Medulla oblongata (tissue), 1 donor: ENCODE results near the gene PCK2.

ENCODE experiments used
- DNase-seq: peaks from one replicate; pipeline ENCODE4 v3.0.0-alpha.2; 2015; ENCODE audit errors: extremely low spot score

The PCK2 gene

DNA sequence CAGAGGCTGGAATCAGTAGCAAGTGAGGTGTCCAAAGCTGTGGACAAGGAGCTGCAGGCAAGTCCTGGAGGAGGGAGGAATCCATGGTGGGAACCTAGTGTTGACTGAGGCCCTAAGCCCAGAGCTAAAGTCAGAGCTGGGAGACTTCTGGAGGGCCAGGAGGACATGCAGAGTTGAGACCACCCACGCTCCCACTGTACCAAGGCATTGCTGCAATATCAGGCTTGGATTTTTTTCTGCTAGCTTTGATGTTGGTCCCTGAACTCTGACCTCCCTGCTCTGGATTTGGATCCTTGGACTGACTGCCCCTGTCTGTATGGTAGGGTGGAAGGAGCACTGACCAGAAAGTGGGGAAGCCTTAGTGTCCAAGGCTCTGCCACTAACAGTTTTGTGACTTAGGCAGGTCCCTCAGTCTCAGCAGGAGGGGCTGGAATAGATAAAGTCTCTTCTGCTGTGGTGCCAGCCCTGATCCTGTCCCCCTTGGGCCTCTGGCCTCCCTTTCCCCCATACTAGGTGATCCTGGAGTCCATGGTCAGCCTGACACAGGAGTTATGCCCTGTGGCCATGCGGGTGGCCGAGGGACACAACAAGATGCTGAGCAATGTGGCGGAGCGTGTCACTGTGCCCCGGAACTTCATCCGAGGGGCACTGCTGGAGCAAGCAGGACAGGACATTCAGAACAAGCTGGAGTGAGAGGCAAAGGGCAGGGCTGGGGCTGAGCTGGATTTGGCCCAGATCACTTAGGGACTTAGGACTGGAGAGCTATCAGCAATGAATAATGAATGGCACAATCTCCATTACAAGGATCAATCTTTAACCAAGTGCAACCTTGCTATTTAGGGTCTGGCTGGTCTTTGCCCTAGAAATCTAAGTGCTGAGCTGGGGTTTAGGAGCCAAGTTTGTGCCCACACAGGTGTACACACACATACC lies 32.9 kb upstream of the PCK2 start:
- no peak for DNase-seq

DNA sequence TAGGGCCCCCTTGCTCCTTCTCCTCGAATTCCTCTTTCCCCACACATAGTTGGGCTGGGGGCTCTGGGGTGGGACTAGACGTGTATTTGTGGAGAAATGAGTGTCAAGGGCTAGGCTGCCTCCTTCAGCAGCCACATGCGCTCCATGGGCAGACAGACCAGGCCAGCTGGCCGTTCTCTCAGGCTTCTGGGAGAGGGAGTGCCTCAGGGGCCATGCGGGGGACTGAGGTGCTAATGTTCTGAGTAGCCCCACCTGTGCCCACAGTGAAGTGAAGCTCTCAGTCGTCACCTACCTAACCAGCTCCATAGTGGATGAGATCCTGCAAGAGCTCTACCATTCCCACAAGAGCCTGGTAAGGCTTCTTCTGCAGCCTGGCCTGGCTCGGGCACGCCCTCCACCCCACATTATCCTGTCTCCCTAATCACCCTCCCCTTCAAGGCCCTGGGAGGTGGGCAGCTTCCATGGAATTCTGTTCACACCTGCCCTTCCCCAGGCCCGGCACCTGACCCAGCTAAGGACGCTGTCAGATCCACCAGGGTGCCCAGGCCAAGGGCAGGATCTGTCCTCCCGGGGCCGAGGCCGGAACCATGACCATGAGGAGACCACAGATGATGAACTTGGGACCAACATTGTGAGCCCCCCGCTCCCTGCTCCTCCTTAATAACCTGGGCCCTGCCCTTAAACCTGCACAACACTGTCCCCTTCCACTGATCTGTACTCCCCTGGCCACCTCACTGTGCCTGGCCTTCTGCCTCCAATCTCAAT lies 31.7 kb upstream of the PCK2 start:
- no peak for DNase-seq

DNA sequence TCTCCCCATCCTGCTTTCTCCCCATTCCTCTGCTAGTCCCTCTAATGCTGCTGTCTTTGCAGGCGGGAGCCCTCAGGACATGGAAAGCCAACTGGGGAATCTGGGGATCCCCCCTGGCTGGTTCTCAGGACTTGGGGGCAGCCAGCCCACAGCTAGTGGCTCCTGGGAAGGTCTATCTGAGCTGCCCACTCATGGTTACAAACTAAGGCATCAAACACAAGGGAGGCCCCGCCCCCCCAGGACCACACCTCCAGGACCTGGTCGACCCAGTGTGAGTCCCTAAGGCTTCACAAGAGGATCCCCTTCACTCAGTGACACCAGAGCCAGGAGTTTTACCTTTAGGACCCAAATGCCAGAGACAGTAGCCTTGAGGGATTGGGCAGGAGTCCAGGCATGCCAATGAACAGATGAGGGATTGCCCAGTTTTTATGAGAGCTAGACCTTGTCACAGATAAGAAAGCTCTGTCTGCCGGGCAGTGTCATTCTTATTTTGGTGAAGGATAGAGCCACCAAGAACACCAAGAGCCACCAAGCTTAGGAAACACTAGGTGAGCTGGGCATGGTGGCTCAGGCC lies 30.8 kb upstream of the PCK2 start:
- no peak for DNase-seq

DNA sequence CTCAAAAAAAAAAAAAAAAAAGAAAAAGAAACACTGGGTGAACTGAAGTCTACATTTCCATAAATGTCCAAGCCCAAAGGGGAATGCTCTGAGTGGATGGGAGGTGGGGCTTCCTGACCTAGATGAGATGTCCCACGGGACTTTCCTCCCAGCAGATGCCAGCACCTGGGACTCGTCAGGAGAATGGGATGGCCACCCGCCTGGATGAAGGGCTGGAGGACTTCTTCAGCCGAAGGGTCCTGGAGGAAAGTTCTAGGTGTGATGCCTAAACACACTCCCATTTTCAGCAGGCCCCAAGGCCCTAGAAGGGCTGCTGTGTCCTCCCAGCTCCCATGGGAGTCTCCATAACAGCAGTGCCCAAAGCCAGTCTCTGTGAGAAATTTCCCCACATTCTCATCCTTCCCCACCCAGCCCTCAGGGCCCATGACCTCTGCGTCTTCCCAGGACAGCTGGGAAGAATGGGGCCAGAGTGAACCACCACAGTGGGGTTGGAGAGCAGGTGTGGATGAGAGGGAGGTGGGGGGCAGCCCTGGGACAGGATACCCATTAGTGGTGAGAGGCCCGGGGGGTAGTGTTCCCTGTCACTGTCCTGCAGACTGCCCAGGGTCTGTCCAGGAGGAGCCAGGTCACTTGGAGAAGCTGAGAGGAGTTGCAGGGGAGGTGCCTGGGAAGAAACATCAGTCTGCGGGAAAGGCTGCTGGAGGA lies 29.9 kb upstream of the PCK2 start:
- no peak for DNase-seq

DNA sequence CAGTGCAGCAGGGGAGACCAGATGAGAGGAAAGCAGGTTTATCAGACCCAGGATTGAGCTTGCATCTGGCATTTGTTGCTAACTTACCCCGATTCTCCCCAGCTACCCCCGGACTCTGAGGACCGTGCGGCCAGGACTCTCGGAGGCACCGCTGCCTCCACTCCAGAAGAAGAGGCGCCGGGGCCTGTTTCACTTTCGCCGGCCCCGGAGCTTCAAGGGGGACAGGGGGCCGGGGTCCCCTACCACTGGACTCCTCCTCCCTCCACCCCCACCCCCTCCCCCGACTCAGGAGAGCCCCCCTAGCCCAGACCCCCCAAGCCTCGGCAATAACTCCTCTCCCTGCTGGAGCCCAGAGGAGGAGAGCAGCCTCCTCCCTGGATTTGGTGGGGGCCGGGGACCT lies 29.3 kb upstream of the PCK2 start:
- no peak for DNase-seq

DNA sequence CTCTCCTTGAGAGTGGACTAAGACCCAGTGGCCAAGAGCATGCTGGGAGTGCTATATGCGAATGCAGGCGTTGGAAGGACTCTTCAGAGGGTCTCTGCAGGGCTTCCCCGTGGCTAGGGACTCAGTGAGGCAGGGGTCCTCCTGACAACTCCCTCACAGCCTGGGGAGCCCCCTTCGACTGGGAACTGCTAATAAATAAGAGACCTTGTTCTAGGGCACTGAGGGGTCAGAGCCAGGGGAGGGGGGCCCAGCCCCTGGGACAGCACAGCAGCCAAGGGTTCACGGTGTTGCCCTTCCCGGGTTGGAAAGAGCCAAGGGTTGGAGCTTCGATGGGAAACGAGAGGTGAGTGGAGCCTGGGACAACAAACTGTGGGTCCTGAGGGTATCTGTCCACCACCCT lies 28.7 kb upstream of the PCK2 start:
- no peak for DNase-seq

DNA sequence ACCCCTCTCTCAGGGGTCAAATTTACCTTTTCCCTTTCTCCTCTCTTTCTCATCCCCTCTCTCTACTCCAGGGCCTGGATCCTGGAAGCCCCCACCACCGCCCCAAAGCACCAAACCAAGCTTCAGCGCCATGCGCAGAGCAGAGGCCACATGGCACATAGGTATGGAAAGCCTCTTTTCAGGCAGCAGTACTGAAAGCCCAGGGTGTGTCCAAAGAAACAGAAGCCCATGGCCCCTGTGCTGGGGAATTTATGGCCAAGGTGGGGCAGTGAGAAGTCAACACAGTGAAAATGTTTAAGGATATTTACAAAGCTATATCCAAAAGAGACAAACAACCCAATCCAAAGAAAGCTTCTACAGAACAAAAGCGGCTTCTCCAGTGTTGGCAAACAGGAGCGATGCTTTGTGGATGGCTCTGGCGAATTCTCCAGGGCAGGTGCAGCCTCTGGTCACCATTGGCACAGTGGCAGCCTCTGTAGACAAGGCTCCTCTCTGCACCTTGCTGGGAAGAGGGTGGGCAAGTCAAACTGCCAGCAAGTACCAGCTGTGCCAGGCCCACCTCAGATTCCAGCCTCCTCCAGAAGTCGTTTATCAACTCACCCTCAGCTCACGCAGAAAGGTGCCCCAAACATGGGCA lies 27.5 kb upstream of the PCK2 start:
- no peak for DNase-seq

DNA sequence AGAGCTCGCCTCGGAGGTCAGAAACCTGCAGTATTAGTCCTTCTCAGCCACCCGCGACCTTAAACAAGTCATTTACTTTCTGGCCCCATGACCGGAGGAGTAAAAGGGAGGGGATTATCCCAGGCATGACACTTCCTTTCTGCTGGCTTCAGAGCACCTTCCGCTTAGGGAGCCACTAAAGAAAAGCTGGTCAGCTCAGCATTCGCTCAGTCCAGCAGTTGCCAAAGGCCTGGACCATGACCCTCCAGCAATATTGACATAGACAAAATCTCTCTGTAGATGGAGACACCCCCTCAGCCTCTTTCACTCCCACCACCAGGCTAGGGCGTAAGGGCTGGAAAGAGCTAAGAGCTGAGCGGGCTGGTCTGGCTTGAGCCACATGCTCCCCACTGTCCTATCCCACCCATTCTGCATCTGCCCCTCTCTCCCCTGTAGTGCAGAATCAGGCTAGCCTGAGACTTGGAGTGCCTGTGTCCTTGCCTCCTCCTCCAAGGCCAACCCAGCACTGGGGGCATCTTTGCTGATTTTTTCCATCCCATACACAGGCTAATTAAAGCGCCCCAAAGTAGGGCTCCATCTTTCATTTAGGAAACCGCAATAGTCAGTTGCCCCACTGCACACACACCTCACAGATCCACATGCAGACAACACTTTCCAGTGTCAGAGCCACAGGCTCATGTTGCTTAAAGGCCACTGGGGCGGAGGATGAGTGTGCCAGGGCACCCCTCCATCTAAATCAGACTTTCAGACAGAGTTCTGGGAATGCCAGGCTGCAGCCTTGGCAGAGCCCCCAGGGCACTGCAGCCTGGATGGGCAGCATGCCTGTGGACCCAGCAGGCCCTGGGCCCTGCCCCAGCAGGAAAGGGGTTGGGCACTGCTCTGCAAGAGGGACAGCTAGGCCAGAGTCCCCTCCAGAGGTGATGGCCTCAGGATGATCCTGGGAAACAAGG lies 26.7 kb upstream of the PCK2 start:
- peak; percentile 66 for DNase-seq

DNA sequence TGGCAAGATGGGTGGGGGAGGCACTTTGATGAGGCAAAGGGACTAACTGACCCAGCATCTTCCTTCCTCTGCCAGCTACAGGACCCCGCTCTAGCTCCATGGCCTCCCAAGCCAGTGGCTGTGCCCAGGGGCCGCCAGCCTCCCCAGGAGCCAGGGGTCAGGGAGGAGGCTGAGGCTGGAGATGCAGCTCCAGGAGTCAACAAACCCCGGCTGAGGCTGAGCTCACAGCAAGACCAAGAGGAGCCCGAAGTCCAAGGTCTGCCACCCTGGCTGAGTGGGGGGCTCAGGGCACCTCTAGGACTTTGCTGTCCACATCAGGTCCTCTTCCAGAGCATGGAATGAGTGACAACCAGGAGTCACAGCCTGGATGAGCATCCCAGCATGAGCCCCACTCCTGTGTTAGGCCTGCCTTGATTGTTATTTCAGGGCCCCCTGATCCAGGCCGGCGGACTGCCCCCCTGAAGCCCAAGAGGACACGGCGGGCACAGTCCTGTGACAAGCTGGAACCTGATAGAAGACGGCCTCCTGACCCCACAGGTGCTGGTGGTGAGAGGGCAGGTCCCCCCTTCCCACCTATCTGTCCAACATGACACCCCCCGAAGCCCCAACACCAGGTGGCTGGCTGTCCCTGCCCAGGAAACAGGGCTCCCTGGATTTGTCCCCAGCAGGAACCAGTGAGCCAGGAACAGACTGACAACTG lies 25.2 kb upstream of the PCK2 start:
- DNase-seq = no peak

DNA sequence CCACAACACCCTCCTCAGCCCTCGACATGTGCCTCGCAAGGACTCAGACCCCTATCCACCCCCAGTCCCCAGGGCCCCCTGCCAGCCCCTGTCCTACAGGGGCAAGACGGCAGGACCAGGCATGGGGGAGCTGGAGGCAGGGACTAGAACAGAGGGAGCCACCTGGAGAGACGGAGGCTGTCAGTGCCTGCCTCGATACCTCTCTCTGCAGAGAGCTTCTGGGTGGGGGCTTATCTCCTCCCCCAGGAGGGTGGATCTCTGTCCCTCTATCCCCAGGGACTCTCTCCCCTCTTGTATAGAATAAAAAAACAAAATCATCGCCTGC lies 24.7 kb upstream of the PCK2 start:
- no peak for DNase-seq

DNA sequence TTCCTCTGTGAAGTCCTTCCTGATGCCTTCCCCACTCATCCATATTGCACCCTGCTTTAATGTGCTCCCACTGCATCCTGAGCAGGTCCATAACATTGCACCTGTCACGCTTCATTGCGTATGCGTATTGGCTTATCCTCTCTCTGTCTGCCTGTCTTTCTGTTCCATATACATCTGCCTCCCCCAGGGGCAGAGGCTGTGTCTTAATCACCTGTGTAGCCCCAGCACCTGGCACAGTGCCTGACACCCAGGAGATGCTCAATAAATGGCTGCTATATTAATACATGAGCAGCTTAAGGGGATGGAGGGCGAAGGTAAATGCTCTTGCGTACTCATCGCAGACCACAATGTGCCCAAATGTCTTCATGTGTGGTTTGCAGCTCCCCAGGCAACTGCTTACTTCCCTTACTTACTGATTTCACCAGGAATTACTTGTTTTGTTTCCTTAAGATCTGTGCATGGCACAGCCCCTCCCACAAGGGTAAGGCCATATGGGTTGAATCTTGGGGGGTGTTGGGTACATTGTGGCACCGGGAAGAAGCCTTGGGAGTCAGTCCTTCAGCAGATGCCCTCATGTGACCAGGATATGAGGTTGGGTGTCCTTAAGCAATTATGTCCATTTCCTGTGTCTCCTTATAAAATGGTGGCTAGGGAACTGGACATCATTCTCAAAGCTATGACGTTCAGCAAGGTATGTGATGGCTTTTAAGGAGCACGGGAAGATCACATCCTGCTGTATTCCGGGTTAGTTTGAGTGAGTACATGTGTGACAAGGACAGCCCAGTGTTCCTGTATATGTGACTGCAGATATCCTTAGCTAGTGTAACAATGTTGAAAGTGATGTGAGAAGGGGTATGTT lies 23.6 kb upstream of the PCK2 start:
- no peak for DNase-seq

DNA sequence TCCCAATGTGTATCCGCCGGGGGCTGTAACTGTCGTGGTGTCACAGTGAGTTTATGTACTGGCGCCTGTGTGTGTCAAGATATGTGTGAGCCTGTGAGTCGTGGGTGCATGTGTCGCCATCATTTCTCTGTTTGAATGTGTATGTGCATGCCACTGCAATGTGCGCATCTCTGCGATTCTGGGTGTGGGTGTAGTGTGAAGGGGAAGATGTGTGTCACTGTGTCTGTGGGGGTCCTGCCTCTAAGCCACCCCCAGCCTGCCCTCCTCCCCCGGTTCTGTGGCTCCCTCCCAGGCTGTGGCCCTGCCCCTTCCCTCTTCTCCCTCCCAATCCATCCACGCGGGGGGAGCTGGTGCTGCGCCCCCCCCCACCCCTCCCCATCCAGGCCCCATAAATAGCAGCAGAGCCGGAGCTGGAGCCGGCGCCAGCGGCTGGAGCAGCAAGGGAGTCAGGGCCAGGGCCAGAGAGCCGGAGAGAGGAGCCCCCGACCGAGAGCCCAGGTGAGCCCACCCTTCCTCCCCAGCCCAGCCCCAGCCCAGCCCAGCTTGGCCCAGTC lies 22.9 kb upstream of the PCK2 start, which contains the start of gene CPNE6:
CPNE6 (plus strand) TSS at position 419 of the 554 bp plus-strand sequence. CDS start 1,375 bp downstream, outside the sequence.
- no peak for DNase-seq

DNA sequence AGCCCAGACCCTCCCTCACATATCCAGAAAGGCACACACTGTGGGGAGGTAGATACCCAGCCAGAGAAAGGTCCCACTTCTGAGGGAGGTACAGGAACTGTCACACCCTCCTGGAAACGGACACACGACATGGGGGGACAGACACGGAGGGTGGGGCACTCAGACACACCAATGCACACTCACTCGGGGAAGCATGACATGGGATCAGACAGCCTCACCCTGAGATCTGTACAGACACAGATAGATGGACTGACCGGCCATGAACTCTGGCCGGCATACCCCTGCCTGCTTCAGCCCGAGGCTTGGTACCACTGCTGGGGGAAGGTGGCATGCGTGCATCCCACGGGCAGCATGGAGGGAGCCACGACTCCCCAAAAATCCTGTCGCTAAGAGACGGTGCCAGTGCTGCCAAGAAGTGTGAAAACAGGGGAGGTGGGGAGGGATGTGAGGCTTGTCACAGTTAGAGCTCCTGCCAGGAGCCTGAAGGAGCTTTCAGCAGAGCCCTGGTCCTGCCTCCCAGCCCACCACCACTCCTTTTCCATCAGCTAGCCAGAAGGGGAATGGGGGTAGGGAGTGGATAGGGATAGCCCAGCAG lies 22.2 kb upstream of the PCK2 start:
- DNase-seq = no peak

DNA sequence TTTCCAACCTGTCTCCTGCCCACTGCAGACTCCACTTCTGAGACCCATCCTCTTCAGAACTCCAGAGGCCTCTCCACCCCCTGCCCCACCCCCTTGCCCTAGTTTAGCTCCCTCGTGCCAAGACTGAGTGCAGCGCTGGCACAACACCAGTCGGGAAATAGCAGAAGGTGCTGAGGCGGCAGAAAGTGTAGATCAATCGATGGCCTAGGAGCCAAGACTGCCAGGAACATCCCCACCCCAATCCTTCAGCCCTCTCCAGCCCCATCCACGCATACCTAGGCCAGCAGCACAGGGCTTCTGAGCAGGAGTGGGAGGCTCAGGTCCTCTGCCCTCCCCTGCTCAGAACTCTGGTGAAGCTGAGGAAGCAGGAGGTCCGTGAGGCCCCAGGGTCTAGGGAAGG lies 21.7 kb upstream of the PCK2 start:
- peak; percentile 57 for DNase-seq

DNA sequence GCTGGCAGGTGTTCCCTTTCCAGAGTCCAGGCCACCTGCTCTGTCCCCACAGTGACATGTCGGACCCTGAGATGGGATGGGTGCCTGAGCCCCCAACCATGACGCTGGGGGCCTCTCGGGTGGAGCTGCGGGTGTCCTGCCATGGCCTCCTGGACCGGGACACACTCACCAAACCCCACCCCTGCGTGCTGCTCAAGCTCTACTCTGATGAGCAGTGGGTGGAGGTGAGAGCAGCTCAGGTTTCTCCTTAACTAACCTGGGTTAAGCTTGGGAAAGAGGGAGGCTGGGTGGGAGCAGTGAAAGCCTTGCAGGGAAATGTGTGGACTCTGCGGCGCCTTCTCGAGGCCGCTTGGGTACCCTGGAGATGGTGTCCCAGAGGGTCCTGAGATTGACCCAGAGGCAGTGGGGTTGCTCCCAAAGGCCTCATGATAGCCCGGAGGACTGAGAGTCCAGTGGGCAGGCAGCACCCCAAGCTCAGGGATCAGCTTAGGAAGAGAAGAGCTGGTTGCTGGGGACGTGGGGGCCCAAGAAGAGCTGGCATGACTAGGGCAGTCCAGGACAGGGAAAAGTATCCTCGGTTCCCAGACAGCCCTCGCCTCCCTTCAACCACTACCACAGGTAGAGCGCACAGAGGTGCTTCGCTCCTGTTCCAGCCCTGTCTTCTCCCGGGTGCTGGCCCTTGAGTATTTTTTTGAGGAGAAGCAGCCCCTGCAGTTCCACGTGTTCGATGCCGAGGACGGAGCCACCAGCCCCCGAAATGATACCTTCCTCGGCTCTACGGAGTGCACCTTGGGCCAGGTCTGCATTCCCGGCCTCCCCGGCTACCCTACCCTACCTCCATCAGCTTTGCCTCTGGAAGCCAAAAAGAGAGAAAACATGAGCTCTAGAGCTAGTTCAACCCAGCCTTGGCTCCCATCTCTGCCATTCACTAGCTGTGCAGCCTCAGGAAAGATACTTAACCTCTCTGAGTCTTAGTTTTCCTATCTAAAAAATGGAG lies 20.9 kb upstream of the PCK2 start:
- no peak for DNase-seq

DNA sequence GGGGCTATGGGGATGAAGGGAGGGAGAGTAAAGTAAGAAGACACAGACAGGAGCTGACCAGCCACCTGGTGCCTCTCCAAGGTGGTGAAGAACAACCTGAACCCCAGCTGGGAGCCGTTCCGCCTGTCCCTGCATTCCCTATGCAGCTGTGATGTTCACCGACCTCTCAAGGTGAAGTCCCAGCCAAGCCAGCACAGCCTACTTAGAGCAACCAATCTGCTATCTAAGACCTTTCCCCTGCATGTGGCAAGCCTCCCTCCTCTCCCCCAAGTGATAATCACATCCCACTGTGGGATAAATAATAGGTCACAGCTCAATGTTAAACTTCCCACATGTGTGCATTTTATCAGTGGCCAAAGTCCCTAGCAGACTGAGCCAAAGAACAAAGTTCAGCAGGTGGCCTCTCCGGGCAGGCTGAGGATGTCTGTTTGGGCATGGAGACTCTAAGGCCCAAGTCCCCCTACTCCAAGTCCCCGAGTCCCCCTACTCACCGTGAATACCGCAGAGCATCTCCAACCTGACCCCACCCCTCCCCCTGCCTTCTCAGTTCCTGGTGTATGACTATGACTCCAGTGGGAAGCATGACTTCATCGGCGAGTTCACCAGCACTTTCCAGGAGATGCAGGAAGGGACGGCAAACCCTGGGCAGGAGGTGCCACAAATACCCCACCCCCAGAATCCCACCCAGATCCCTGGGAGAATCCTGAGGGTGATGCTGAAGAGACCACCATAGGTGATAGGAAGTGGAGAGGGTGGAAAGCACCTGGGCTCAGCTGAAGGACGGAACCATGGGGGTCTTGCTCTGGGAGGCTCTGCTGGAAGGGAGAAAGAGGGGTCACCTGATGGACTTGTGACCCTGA lies 19.3 kb upstream of the PCK2 start:
- no peak for DNase-seq
